Endothelial cell of umbilical vein (primary cell): Measurements from ENCODE around the gene DPYD. TPM values are rescaled to one million over a fixed set of nuclear protein-coding genes. Genes with fewer than 3 reads are reported as not detected.

Experiments used
- BruUV-seq: library from RNA; stranded (reverse); fragments of 400-500 nt; replicated peaks from 2 replicates; lab custom pipeline; 2021; lab: Mats Ljungman, UMichigan
- CTCF ChIA-PET: fragments of 300-600, 350-600 bp; sonication (Branson Sonifier 250); formaldehyde crosslinking; loops from one replicate; lab custom pipeline; 2021; ENCODE audit warnings: antibody characterized with exemption, inconsistent platforms; lab: Charles Lee
- POLR2A ChIA-PET: fragments of 300-600, 350-600 bp; sonication (Branson Sonifier 250); formaldehyde crosslinking; loops from one replicate; lab custom pipeline; 2021; ENCODE audit warnings: antibody characterized with exemption, inconsistent platforms; lab: Charles Lee
- DNase-seq: peaks from one replicate; pipeline ENCODE4 v3.0.0-alpha.2; 2011; ENCODE audit warnings: low read depth, low spot score
- FAIRE-seq: peaks from 2 replicates; lab custom pipeline; 2011; peaks lifted over from hg19 to GRCh38; lab: Jason Lieb, UNC
- H2AFZ ChIP-seq: 2 replicates; pipeline ENCODE4 v1.6.0; 2012; ENCODE audit warnings: low read depth, low read length, control low read depth, inconsistent platforms
- H3K27ac ChIP-seq: 2 replicates; pipeline ENCODE4 v1.5.1; 2011; ENCODE audit warnings: low read depth, mild to moderate bottlenecking, control low read depth, low read length, moderate library complexity; ENCODE audit not compliant: insufficient read depth
- H3K27me3 ChIP-seq, 2 experiments: 2 replicates each; pipeline versions ENCODE4 v1.6.0 to v1.6.1; 2011; ENCODE audit warnings: low read length in 2 of 2, mixed read lengths in 1 of 2; ENCODE audit not compliant: control insufficient read depth in 2 of 2, insufficient read depth in 2 of 2
- H3K36me3 ChIP-seq, 2 experiments: 2 replicates in 1 of 2; 3 replicates in 1 of 2; pipeline ENCODE4 v1.5.1; 2011; ENCODE audit warnings: low read length in 2 of 2, mild to moderate bottlenecking in 1 of 2, moderate library complexity in 1 of 2; ENCODE audit not compliant: control insufficient read depth in 2 of 2, insufficient read depth in 2 of 2; ENCODE audit errors: extremely low read depth in 1 of 2
- H3K4me1 ChIP-seq: 3 replicates; pipeline ENCODE4 v1.5.1; 2011; ENCODE audit warnings: mild to moderate bottlenecking, low read length; ENCODE audit not compliant: control insufficient read depth, insufficient read depth; ENCODE audit errors: extremely low read depth
- H3K4me2 ChIP-seq: 2 replicates; pipeline ENCODE4 v1.6.1; 2011; ENCODE audit warnings: low read length, control low read depth, mixed read lengths; ENCODE audit not compliant: insufficient read depth
- H3K4me3 ChIP-seq, 3 experiments: fragments of 200-600 bp in 1 of 3; sonication (generic), shearing (Covaris generic) in 1 of 3; replicated peaks in 1 of 3; 2 replicates each; pipeline ENCODE4 v1.5.1; 2011 to 2016; ENCODE audit warnings: control low read depth in 3 of 3, low read length in 3 of 3, mild to moderate bottlenecking in 2 of 3, inconsistent platforms in 1 of 3, low read depth in 1 of 3, moderate library complexity in 1 of 3; ENCODE audit not compliant: insufficient read depth in 1 of 3
- H3K79me2 ChIP-seq: 2 replicates; pipeline ENCODE4 v1.6.0; 2012; ENCODE audit warnings: low read length, inconsistent platforms; ENCODE audit not compliant: control insufficient read depth, insufficient read depth
- H3K9ac ChIP-seq: replicated peaks from 2 replicates; pipeline ENCODE3; 2011; ENCODE audit warnings: low read length, control low read depth; ENCODE audit not compliant: insufficient read depth; ENCODE audit errors: extremely low read depth
- H3K9me1 ChIP-seq: replicated peaks from 3 replicates; pipeline ENCODE4 v1.6.0; 2011; ENCODE audit warnings: mild to moderate bottlenecking, low read length; ENCODE audit not compliant: control insufficient read depth, insufficient read depth; ENCODE audit errors: extremely low read depth
- H3K9me3 ChIP-seq: replicated peaks from 2 replicates; pipeline ENCODE4 v1.5.1; 2012; ENCODE audit warnings: low read length, inconsistent platforms; ENCODE audit not compliant: control insufficient read depth, insufficient read depth
- H4K20me1 ChIP-seq: replicated peaks from 2 replicates; pipeline ENCODE3; 2011; ENCODE audit warnings: mild to moderate bottlenecking, low read length; ENCODE audit not compliant: control insufficient read depth, insufficient read depth; ENCODE audit errors: extremely low read depth
- CTCF ChIP-seq, 2 donors: IDR thresholded peaks; 1 replicate in 1 of 2; 2 replicates in 1 of 2; pipeline ENCODE4 v1.5.1; 2011; ENCODE audit warnings: low read length in 2 of 2, mild to moderate bottlenecking in 2 of 2, moderate library complexity in 2 of 2, control low read depth in 1 of 2, inconsistent platforms in 1 of 2, low read depth in 1 of 2; ENCODE audit not compliant: insufficient read depth in 1 of 2; ENCODE audit errors: extremely low read depth in 1 of 2
- EZH2 ChIP-seq: IDR thresholded peaks from 2 replicates; pipeline ENCODE4 v1.6.1; 2012; ENCODE audit warnings: borderline replicate concordance, low read depth, mild to moderate bottlenecking, moderate library complexity, low read length, inconsistent platforms; ENCODE audit not compliant: severe bottlenecking
- FOS ChIP-seq: IDR thresholded peaks from 2 replicates; pipeline ENCODE4 v1.6.1; 2011; ENCODE audit warnings: mild to moderate bottlenecking, low read length, moderate library complexity, borderline replicate concordance; ENCODE audit not compliant: insufficient read depth
- GATA2 ChIP-seq: IDR thresholded peaks from 2 replicates; pipeline ENCODE4 v1.7.0; 2011; ENCODE audit warnings: low read depth, mild to moderate bottlenecking, moderate library complexity, mixed read lengths, low read length; ENCODE audit not compliant: insufficient read length, insufficient read depth
- JUN ChIP-seq: IDR thresholded peaks from 2 replicates; pipeline ENCODE4 v1.6.1; 2011; ENCODE audit warnings: borderline replicate concordance, low read depth; ENCODE audit not compliant: insufficient read length, insufficient read depth
- MAX ChIP-seq: IDR thresholded peaks from 2 replicates; pipeline ENCODE4 v1.6.1; 2011; ENCODE audit not compliant: insufficient read depth, insufficient read length
- MYC ChIP-seq: IDR thresholded peaks from one replicate; pipeline ENCODE4 v1.6.1; 2011; ENCODE audit warnings: mild to moderate bottlenecking, low read depth, low read length
- POLR2A ChIP-seq: IDR thresholded peaks from 2 replicates; pipeline ENCODE4 v1.6.1; 2012; ENCODE audit warnings: low read depth, mild to moderate bottlenecking, control low read depth, low read length
- POLR2AphosphoS5 ChIP-seq: IDR thresholded peaks from 2 replicates; pipeline ENCODE4 v1.6.1; 2012; ENCODE audit warnings: low read depth, mild to moderate bottlenecking, control low read depth, low read length, moderate library complexity; ENCODE audit not compliant: insufficient read depth
- dilution Hi-C: fragments of 300-500 bp; cut with MboI; formaldehyde crosslinking; loops from one replicate; pipeline ENCODE4 v1.15.0; 2019; ENCODE audit warnings: low sequenced_read_pairs; ENCODE audit not compliant: extremely low pct_ligation_motif_present
- intact Hi-C: fragments of 100-400 bp; cut with micrococcal nuclease; formaldehyde crosslinking; loops from one replicate; pipeline ENCODE4 v1.10.0; 2022
- polyA plus RNA-seq, 4 experiments: library from polyadenylated mRNA; depleted of rRNA in 3 of 4; stranded (reverse) in 3 of 4; unstranded in 1 of 4; fragments of >200 nt; gene quantifications; 2 replicates each; pipeline versions ENCODE4 v1.2.1 to v1.2.3, GENCODE V29; 2011 to 2012; ENCODE audit warnings: missing spikeins in 1 of 4
- total RNA-seq: library from RNA; stranded (reverse); gene quantifications from 2 replicates; pipeline ENCODE4 v1.2.3, GENCODE V29; 2021

Gene DPYD
- total and polyA plus RNA-seq, 2 donors (not counting 3 experiments of a cell fraction or from before 2014, with no cell fraction given) = 4.6 to 15.1 TPM

GRCh38 chr1:97053268-97053667 lies 867.6 kb downstream of the DPYD start:
- Histone ChIP-seq H2AFZ (no peak overlapping the region), H4K20me1 (no peaks in the 10 kb centered on the region), H3K27me3 (no peaks in the 10 kb centered on the region), H3K4me3 (no peak overlapping the region), H3K36me3 (no peaks in the 10 kb centered on the region), H3K4me1 (no peaks in the 10 kb centered on the region), H3K9ac (no peak overlapping the region), H3K9me1 (no peaks in the 10 kb centered on the region), H3K27ac (no peak overlapping the region), H3K79me2 (no peaks in the 10 kb centered on the region), H3K4me2 (no peak overlapping the region), H3K9me3 (no peaks in the 10 kb centered on the region)
- POLR2A ChIA-PET = no interaction called here
- DNase-seq = no peak
- CTCF ChIA-PET = interaction anchor here (0.7 to 1.0 kb wide), 2 partner anchors 10 to 14 kb away, joined by 3 to 4 read pairs; no protein-coding TSS in a partner anchor
- TF ChIP-seq FOS = no peak
- TF ChIP-seq MAX = no peak
- no peak for TF ChIP-seq MYC
- no peak for TF ChIP-seq GATA2
- no peak for TF ChIP-seq JUN
- no peak for TF ChIP-seq POLR2AphosphoS5
- no peak for TF ChIP-seq POLR2A
- no peak for TF ChIP-seq EZH2
- no peak for TF ChIP-seq CTCF (IDR thresholded peaks at IDR 0.05; ENCODE audit: extremely low read depth in 1 of 2, insufficient read depth in 1 of 2, low read depth in 1 of 2, low read length in 2 of 2)
- intact Hi-C loops (loop anchor here (5.0 kb wide), 1 partner anchor 71 kb away; no protein-coding TSS in a partner anchor), dilution Hi-C loops (no loop called here)
- no peak for FAIRE-seq
- no TSS peak for BruUV-seq
